ENCODE results near the gene RUNDC3A. TPM values are rescaled to one million over a fixed set of nuclear protein-coding genes. Genes with fewer than 3 reads are reported as not detected.

Gene RUNDC3A
- total RNA-seq, 1 experiment from 2014 or later: 5.2 TPM

DNA sequence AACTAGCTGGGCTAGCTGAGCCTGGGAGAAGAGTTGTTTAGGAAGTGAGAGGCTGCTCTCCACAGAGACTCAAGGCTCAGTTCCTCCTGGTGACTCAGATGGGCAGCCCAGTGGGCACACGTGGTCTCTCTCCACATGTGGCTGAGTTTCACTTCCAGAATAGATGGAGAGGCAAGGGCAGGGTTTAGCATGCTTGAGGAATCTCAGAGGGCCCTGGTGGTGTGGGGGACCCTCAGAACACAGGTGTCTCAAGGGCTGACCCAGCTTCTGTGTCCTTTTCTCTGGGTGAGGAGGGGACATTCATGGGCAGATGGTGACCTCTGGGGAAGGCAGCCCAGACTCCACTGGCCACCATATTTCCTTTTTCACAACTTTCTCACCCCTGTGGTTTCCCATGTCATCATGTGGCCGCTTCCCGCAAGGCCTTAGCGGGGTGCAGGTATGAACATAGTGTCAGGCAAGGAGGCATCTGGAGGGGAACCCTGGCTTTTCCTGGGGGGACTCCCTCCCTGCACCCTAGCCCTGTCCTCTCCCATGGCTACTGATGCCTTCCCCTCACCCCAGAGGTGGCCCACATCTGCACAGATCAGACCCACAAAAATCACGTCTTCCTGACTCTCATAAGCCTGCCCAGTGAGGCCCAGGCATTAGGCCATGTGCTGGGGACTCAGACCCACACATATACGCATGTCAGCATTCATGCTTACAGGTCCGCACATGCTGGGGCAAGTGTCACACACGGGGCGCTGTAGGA lies 40.0 kb downstream of the RUNDC3A start:
- ATAC-seq (no peak), DNase-seq (ENCODE audit: low spot score) (no peak)
- Mint-ChIP-seq H3K27ac (no peak overlapping the region), H3K4me1 (peaks cover 11% of the 10 kb centered on the region), H3K4me3 (no peak overlapping the region), H3K36me3 (no peaks in the 10 kb centered on the region), H3K9me3 (no peaks in the 10 kb centered on the region), H3K27me3 (ENCODE audit: low read depth) (peaks cover 16% of the 10 kb centered on the region)
- ChIA-PET CTCF (interaction anchor here (1.4 to 7.8 kb wide), 3 partner anchors 14 to 138 kb away, joined by 3 to 102 read pairs (median 61); partner anchors contain the start of gene FAM171A2), POLR2A (no interaction called here)
- TF ChIP-seq ZNF138 (CRISPR knock-in tag; conservative IDR thresholded peaks at IDR 0.05) (no peak), ZNF671 (CRISPR knock-in tag; IDR thresholded peaks at IDR 0.05) (no peak), ZNF219 (CRISPR knock-in tag; IDR thresholded peaks at IDR 0.05; ENCODE audit: borderline replicate concordance) (no peak), JUN (CRISPR knock-in tag; IDR thresholded peaks at IDR 0.05) (no peak), ZNF416 (CRISPR knock-in tag; IDR thresholded peaks at IDR 0.05) (no peak), CBFB (CRISPR knock-in tag; IDR thresholded peaks at IDR 0.05; ENCODE audit: low read depth) (no peak), PRRX2 (CRISPR knock-in tag; IDR thresholded peaks at IDR 0.05) (no peak), NFE2L1 (CRISPR knock-in tag; IDR thresholded peaks at IDR 0.05) (no peak), IRF2 (CRISPR knock-in tag; IDR thresholded peaks at IDR 0.05; ENCODE audit: borderline replicate concordance, low read depth) (no peak), HMGA2 (CRISPR knock-in tag; IDR thresholded peaks at IDR 0.05) (no peak), SMAD3 (CRISPR knock-in tag; IDR thresholded peaks at IDR 0.05; ENCODE audit: borderline replicate concordance) (no peak), SP1 (CRISPR knock-in tag; conservative IDR thresholded peaks at IDR 0.05) (no peak)
- TF ChIP-seq, protein P1, sequence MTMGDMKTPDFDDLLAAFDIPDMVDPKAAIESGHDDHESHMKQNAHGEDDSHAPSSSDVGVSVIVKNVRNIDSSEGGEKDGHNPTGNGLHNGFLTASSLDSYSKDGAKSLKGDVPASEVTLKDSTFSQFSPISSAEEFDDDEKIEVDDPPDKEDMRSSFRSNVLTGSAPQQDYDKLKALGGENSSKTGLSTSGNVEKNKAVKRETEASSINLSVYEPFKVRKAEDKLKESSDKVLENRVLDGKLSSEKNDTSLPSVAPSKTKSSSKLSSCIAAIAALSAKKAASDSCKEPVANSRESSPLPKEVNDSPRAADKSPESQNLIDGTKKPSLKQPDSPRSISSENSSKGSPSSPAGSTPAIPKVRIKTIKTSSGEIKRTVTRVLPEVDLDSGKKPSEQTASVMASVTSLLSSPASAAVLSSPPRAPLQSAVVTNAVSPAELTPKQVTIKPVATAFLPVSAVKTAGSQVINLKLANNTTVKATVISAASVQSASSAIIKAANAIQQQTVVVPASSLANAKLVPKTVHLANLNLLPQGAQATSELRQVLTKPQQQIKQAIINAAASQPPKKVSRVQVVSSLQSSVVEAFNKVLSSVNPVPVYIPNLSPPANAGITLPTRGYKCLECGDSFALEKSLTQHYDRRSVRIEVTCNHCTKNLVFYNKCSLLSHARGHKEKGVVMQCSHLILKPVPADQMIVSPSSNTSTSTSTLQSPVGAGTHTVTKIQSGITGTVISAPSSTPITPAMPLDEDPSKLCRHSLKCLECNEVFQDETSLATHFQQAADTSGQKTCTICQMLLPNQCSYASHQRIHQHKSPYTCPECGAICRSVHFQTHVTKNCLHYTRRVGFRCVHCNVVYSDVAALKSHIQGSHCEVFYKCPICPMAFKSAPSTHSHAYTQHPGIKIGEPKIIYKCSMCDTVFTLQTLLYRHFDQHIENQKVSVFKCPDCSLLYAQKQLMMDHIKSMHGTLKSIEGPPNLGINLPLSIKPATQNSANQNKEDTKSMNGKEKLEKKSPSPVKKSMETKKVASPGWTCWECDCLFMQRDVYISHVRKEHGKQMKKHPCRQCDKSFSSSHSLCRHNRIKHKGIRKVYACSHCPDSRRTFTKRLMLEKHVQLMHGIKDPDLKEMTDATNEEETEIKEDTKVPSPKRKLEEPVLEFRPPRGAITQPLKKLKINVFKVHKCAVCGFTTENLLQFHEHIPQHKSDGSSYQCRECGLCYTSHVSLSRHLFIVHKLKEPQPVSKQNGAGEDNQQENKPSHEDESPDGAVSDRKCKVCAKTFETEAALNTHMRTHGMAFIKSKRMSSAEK (CRISPR knock-in tag; IDR thresholded peaks at IDR 0.05; ENCODE audit: borderline replicate concordance): no peak
- TF ChIP-seq, protein P2, sequence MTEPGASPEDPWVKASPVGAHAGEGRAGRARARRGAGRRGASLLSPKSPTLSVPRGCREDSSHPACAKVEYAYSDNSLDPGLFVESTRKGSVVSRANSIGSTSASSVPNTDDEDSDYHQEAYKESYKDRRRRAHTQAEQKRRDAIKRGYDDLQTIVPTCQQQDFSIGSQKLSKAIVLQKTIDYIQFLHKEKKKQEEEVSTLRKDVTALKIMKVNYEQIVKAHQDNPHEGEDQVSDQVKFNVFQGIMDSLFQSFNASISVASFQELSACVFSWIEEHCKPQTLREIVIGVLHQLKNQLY (CRISPR knock-in tag; IDR thresholded peaks at IDR 0.05): no peak
- TF ChIP-seq, protein P3, sequence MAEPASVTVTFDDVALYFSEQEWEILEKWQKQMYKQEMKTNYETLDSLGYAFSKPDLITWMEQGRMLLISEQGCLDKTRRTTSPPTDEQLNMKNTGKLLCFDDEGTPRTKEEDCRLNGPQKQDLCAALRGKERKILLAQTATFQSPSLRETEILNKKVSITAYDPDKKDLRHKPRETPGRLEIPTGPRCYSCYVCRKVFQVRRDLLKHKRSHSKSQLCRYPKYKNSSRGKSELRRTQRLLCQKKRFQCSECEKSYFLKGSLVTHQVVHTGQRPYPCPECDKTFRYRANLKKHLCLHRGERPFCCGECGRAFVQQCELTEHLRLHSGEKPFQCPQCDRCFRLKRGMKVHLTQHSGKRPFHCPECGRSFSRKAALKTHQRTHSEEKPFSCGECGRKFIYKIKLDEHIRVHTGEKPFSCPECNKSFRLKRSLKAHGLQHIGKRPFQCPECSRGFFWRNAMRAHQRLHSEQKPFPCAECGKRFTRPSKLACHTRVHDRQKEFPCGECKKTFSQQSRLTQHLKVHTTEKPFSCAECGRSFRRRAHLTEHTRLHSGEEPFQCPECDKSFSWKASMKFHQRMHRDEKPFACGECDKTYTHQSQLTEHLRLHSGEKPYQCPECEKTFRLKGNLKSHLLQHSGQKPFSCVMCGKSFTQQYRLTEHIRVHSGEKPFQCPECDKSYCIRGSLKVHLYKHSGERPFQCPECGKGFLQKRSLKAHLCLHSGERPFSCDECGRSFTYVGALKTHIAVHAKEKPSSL (CRISPR knock-in tag; conservative IDR thresholded peaks at IDR 0.05): no peak
- TF ChIP-seq, protein P4, sequence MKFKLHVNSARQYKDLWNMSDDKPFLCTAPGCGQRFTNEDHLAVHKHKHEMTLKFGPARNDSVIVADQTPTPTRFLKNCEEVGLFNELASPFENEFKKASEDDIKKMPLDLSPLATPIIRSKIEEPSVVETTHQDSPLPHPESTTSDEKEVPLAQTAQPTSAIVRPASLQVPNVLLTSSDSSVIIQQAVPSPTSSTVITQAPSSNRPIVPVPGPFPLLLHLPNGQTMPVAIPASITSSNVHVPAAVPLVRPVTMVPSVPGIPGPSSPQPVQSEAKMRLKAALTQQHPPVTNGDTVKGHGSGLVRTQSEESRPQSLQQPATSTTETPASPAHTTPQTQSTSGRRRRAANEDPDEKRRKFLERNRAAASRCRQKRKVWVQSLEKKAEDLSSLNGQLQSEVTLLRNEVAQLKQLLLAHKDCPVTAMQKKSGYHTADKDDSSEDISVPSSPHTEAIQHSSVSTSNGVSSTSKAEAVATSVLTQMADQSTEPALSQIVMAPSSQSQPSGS (CRISPR knock-in tag; IDR thresholded peaks at IDR 0.05; ENCODE audit: borderline replicate concordance, low read depth): no peak
- TF ChIP-seq, protein P5, sequence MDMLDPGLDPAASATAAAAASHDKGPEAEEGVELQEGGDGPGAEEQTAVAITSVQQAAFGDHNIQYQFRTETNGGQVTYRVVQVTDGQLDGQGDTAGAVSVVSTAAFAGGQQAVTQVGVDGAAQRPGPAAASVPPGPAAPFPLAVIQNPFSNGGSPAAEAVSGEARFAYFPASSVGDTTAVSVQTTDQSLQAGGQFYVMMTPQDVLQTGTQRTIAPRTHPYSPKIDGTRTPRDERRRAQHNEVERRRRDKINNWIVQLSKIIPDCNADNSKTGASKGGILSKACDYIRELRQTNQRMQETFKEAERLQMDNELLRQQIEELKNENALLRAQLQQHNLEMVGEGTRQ (CRISPR knock-in tag; IDR thresholded peaks at IDR 0.05): no peak
- TF ChIP-seq, protein P6, sequence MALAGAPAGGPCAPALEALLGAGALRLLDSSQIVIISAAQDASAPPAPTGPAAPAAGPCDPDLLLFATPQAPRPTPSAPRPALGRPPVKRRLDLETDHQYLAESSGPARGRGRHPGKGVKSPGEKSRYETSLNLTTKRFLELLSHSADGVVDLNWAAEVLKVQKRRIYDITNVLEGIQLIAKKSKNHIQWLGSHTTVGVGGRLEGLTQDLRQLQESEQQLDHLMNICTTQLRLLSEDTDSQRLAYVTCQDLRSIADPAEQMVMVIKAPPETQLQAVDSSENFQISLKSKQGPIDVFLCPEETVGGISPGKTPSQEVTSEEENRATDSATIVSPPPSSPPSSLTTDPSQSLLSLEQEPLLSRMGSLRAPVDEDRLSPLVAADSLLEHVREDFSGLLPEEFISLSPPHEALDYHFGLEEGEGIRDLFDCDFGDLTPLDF (CRISPR knock-in tag; IDR thresholded peaks at IDR 0.05): no peak
- TF ChIP-seq, protein P7, sequence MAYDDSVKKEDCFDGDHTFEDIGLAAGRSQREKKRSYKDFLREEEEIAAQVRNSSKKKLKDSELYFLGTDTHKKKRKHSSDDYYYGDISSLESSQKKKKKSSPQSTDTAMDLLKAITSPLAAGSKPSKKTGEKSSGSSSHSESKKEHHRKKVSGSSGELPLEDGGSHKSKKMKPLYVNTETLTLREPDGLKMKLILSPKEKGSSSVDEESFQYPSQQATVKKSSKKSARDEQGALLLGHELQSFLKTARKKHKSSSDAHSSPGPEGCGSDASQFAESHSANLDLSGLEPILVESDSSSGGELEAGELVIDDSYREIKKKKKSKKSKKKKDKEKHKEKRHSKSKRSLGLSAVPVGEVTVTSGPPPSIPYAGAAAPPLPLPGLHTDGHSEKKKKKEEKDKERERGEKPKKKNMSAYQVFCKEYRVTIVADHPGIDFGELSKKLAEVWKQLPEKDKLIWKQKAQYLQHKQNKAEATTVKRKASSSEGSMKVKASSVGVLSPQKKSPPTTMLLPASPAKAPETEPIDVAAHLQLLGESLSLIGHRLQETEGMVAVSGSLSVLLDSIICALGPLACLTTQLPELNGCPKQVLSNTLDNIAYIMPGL (CRISPR knock-in tag; IDR thresholded peaks at IDR 0.05): no peak
- TF ChIP-seq, protein P8, sequence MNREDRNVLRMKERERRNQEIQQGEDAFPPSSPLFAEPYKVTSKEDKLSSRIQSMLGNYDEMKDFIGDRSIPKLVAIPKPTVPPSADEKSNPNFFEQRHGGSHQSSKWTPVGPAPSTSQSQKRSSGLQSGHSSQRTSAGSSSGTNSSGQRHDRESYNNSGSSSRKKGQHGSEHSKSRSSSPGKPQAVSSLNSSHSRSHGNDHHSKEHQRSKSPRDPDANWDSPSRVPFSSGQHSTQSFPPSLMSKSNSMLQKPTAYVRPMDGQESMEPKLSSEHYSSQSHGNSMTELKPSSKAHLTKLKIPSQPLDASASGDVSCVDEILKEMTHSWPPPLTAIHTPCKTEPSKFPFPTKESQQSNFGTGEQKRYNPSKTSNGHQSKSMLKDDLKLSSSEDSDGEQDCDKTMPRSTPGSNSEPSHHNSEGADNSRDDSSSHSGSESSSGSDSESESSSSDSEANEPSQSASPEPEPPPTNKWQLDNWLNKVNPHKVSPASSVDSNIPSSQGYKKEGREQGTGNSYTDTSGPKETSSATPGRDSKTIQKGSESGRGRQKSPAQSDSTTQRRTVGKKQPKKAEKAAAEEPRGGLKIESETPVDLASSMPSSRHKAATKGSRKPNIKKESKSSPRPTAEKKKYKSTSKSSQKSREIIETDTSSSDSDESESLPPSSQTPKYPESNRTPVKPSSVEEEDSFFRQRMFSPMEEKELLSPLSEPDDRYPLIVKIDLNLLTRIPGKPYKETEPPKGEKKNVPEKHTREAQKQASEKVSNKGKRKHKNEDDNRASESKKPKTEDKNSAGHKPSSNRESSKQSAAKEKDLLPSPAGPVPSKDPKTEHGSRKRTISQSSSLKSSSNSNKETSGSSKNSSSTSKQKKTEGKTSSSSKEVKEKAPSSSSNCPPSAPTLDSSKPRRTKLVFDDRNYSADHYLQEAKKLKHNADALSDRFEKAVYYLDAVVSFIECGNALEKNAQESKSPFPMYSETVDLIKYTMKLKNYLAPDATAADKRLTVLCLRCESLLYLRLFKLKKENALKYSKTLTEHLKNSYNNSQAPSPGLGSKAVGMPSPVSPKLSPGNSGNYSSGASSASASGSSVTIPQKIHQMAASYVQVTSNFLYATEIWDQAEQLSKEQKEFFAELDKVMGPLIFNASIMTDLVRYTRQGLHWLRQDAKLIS (CRISPR knock-in tag; IDR thresholded peaks at IDR 0.05; ENCODE audit: borderline replicate concordance): no peak

Data from WTC11 (cell line).